A549 (cell line): ENCODE results near the gene CTNNBIP1. TPM values are rescaled to one million over a fixed set of nuclear protein-coding genes. Genes with fewer than 3 reads are reported as not detected.

ENCODE experiments used
- ATAC-seq, 2 experiments: fragments of 200-7000 bp in 1 of 2; fragments of >200 bp in 1 of 2; cut with Nextera tagmentation in 1 of 2; cut with Tn5 transposase in 1 of 2; 3 replicates each; pipeline versions ENCODE4 v1.8.0 to v1.9.1; 2018 to 2020; ENCODE audit warnings: mild to moderate bottlenecking in 1 of 2, moderate library complexity in 1 of 2
- CTCF ChIA-PET: fragments of 300-600 bp; sonication (Branson Sonifier 250); formaldehyde crosslinking; extraction: SDS; loops from one replicate; lab custom pipeline; 2021; ENCODE audit warnings: antibody characterized with exemption, inconsistent platforms; lab: Yijun Ruan, JAX
- POLR2A ChIA-PET: fragments of 350-600 bp; formaldehyde crosslinking; extraction: SDS; loops from one replicate; lab custom pipeline; 2021; ENCODE audit warnings: antibody characterized with exemption, inconsistent platforms; lab: Yijun Ruan, JAX
- DNase-seq, 2 experiments: peaks; one replicate each; pipeline versions ENCODE4 v3.0.0 to v3.0.0-alpha.2; 2011 to 2016; ENCODE audit warnings: low read depth in 1 of 2, low spot score in 1 of 2
- FAIRE-seq: peaks from 2 replicates; lab custom pipeline; 2011; peaks lifted over from hg19 to GRCh38; lab: Jason Lieb, UNC
- H3K27ac ChIP-seq, 2 experiments: fragments of >200 bp; sonication (Bioruptor Twin); formaldehyde crosslinking; 3 replicates each; pipeline ENCODE4 v1.5.1; 2016 to 2017
- H3K4me1 ChIP-seq: fragments of >200 bp; sonication (Bioruptor Twin); formaldehyde crosslinking; 3 replicates; pipeline ENCODE4 v1.6.1; 2016
- H3K4me2 ChIP-seq: fragments of >200 bp; sonication (Bioruptor Twin); formaldehyde crosslinking; 3 replicates; pipeline ENCODE4 v1.6.1; 2016
- H3K4me3 ChIP-seq: fragments of >200 bp; sonication (Bioruptor Twin); formaldehyde crosslinking; 3 replicates; pipeline ENCODE4 v1.5.1; 2016
- H3K9me3 ChIP-seq: fragments of >200 bp; sonication (Bioruptor Twin); formaldehyde crosslinking; 3 replicates; pipeline ENCODE4 v1.6.1; 2016
- CEBPB ChIP-seq, 2 experiments: fragments of >200 bp in 1 of 2; sonication (Bioruptor Twin) in 1 of 2; formaldehyde crosslinking in 1 of 2; IDR thresholded peaks; 2 replicates each; pipeline ENCODE4 v1.6.1; 2012 to 2016
- EHF ChIP-seq: fragments of 250-450 bp; sonication (Bioruptor Pico); IDR thresholded peaks from 2 replicates; pipeline ENCODE4 v1.5.0; 2020; ENCODE audit warnings: mild to moderate bottlenecking
- EP300 ChIP-seq, 2 experiments: fragments of >200 bp; sonication (Bioruptor Twin); formaldehyde crosslinking; IDR thresholded peaks; 2 replicates in 1 of 2; 3 replicates in 1 of 2; pipeline ENCODE4 v1.6.1; 2016 to 2017
- FOSL2 ChIP-seq, 2 experiments: fragments of 450-650 bp in 1 of 2; fragments of >200 bp in 1 of 2; sonication (Bioruptor Twin) in 1 of 2; formaldehyde crosslinking; IDR thresholded peaks; 2 replicates each; pipeline versions ENCODE4 v1.5.0 to v1.6.1; 2016 to 2020; ENCODE audit warnings: mild to moderate bottlenecking in 1 of 2, moderate library complexity in 1 of 2
- HEYL ChIP-seq: fragments of 250-450 bp; sonication (Bioruptor Pico); IDR thresholded peaks from 2 replicates; pipeline ENCODE4 v1.8.0; 2021; ENCODE audit warnings: mild to moderate bottlenecking, moderate library complexity
- HOXB13 ChIP-seq: fragments of 250-450 bp; sonication (Bioruptor Pico); IDR thresholded peaks from 2 replicates; pipeline ENCODE4 v1.5.0; 2020; ENCODE audit warnings: low read depth, mild to moderate bottlenecking, moderate library complexity
- HOXB5 ChIP-seq: fragments of 250-450 bp; sonication (Bioruptor Pico); IDR thresholded peaks from 2 replicates; pipeline ENCODE4 v1.5.0; 2020; ENCODE audit warnings: mild to moderate bottlenecking, moderate library complexity
- KDM5A ChIP-seq: fragments of 200-600 bp; sonication (generic); IDR thresholded peaks from 2 replicates; pipeline ENCODE4 v1.6.1; 2016; ENCODE audit warnings: antibody characterized with exemption, mild to moderate bottlenecking
- MAZ ChIP-seq: fragments of 150-350 bp; IDR thresholded peaks from 2 replicates; pipeline ENCODE4 v1.6.1; 2014; ENCODE audit warnings: antibody characterized with exemption, low read depth, low read length, borderline replicate concordance
- RAD21 ChIP-seq, 2 experiments: fragments of >200 bp in 1 of 2; sonication (Bioruptor Twin) in 1 of 2; formaldehyde crosslinking in 1 of 2; IDR thresholded peaks in 1 of 2; conservative IDR thresholded peaks in 1 of 2; 2 replicates in 1 of 2; 3 replicates in 1 of 2; pipeline ENCODE4 v1.6.1; 2012 to 2018; ENCODE audit warnings: inconsistent platforms in 1 of 2
- USF2 ChIP-seq: fragments of 450-650 bp; IDR thresholded peaks from 2 replicates; pipeline ENCODE4 v1.6.1; 2014; ENCODE audit warnings: antibody characterized with exemption
- ZFP36 ChIP-seq: fragments of 450-650 bp; IDR thresholded peaks from 2 replicates; pipeline ENCODE4 v1.6.1; 2014; ENCODE audit warnings: borderline replicate concordance; ENCODE audit not compliant: partially characterized antibody
- WGBS: methylation state at CpG from one replicate; pipeline ENCODE4 v1.1.6; 2017; ENCODE audit errors: missing lambda C conversion rate; 5-methylcytosine and 5-hydroxymethylcytosine counted together
- polyA plus RNA-seq, 4 experiments: library from polyadenylated mRNA; depleted of rRNA in 3 of 4; stranded (reverse); fragments of >200 nt; fragmentation: RNase III in 1 of 4; extraction: RNeasy Plus Mini Kit Qiagen cat#74134 plus additional on column Dnase treatment in 1 of 4; gene quantifications; 2 replicates in 3 of 4; 3 replicates in 1 of 4; pipeline ENCODE4 v1.2.3, GENCODE V29; 2011 to 2017

Gene CTNNBIP1
- polyA plus RNA-seq, 2 of the 4 experiments (the other 2 are of a cell fraction): 5.6 to 10.4 TPM

- POLR2A ChIA-PET: no interaction called here
- CTCF ChIA-PET: interaction anchor here (0.7 to 1.2 kb wide), 4 partner anchors 17 to 37 kb away, joined by 3 to 5 read pairs (median 3); no protein-coding TSS in a partner anchor
- H3K9me3 ChIP-seq: no peaks in the 10 kb centered on the region
- 94% methylated on average over 2 of the region's 2 CpGs for WGBS
- TF ChIP-seq HEYL (CRISPR knock-in tag) (no peak), EHF (CRISPR knock-in tag) (no peak)
- TF ChIP-seq, all 56 proteins: peak for 0
- Histone ChIP-seq H3K27ac (no peak overlapping the region), H3K4me1 (peaks cover 12% of the 10 kb centered on the region; the same call in 2 of the 3 replicates), H3K4me3 (no peak overlapping the region), H3K4me2 (no peak overlapping the region)
- FAIRE-seq (no peak), ATAC-seq (no peak), DNase-seq (no peak)
Observed at GRCh38 chr1:9906466-9906865, 3.6 kb downstream of the CTNNBIP1 start.

GRCh38 chr1:9905010-9905409, 5.1 kb downstream of the CTNNBIP1 start:
- TF ChIP-seq EHF (CRISPR knock-in tag): no peak
- TF ChIP-seq MAZ: no peak
- no peak for TF ChIP-seq FOSL2 (IDR thresholded peaks at IDR 0.05)
- TF ChIP-seq FOSL2 (CRISPR knock-in tag; IDR thresholded peaks at IDR 0.05): no peak
- TF ChIP-seq HOXB13 (CRISPR knock-in tag): no peak
- no peak for TF ChIP-seq CEBPB (IDR thresholded peaks at IDR 0.05)
- TF ChIP-seq EP300 (IDR thresholded peaks at IDR 0.05): no peak
- no peak for TF ChIP-seq ZFP36
- no peak for TF ChIP-seq USF2
- no peak for TF ChIP-seq KDM5A
- TF ChIP-seq HEYL (CRISPR knock-in tag): no peak
- TF ChIP-seq, all 56 proteins: peak for 0
- Histone ChIP-seq H3K4me1 (peaks cover 8% of the 10 kb centered on the region; the same call in 2 of the 3 replicates), H3K9me3 (no peaks in the 10 kb centered on the region), H3K27ac (no peak overlapping the region), H3K4me3 (no peak overlapping the region), H3K4me2 (no peak overlapping the region)
- POLR2A ChIA-PET: interaction anchor here (0.8 kb wide), 1 partner anchor 12 kb away, joined by 3 read pairs; no protein-coding TSS in a partner anchor
- CTCF ChIA-PET: interaction anchor here (1.5 kb wide), 1 partner anchor 120 kb away, joined by 3 read pairs; no protein-coding TSS in a partner anchor
- DNase-seq (no peak), FAIRE-seq (no peak), ATAC-seq (no peak)
- 94% methylated on average over 4 of the region's 4 CpGs for WGBS

- CTCF ChIA-PET: interaction anchor here (0.5 to 1.5 kb wide), 2 partner anchors 10 to 120 kb away, joined by 3 read pairs; no protein-coding TSS in a partner anchor
- no peak overlapping the region for H3K4me3 ChIP-seq
- DNase-seq: no peak
- TF ChIP-seq EP300 (IDR thresholded peaks at IDR 0.05) (no peak), HOXB5 (CRISPR knock-in tag) (no peak)
- H3K4me1 ChIP-seq: peaks cover 8% of the 10 kb centered on the region; the same call in 2 of the 3 replicates
- WGBS: 78% methylated on average over 3 of the region's 3 CpGs
- no peak overlapping the region for H3K27ac ChIP-seq
- FAIRE-seq: no peak
- no peak overlapping the region for H3K4me2 ChIP-seq
- ATAC-seq: no peak
- POLR2A ChIA-PET: interaction anchor here (0.8 kb wide), 1 partner anchor 11 kb away, joined by 3 read pairs; no protein-coding TSS in a partner anchor
- no peaks in the 10 kb centered on the region for H3K9me3 ChIP-seq
Observed at GRCh38 chr1:9904596-9904995, 5.5 kb downstream of the CTNNBIP1 start.

- TF ChIP-seq MAZ (no peak), RAD21 (conservative IDR thresholded peaks at IDR 0.05 in 1 of 2, IDR thresholded peaks at IDR 0.05 in 1 of 2) (no peak), KDM5A (no peak)
- no peak overlapping the region for H3K27ac ChIP-seq
- ATAC-seq (no peak), FAIRE-seq (no peak), DNase-seq (no peak)
- ChIA-PET CTCF (interaction anchor here (0.5 to 1.5 kb wide), 3 partner anchors 9 to 347 kb away, joined by 3 to 4 read pairs (median 3); no protein-coding TSS in a partner anchor), POLR2A (no interaction called here)
- no peaks in the 10 kb centered on the region for H3K9me3 ChIP-seq
- H3K4me1 ChIP-seq: peaks cover 4% of the 10 kb centered on the region; the same call in 2 of the 3 replicates
- 74% methylated on average over 7 of the region's 9 CpGs for WGBS
- no peak overlapping the region for H3K4me3 ChIP-seq
- no peak overlapping the region for H3K4me2 ChIP-seq
Observed at GRCh38 chr1:9903801-9904527, 6.1 kb downstream of the CTNNBIP1 start.
